TTC549 (cell line): ENCODE measurements around the gene GRPEL1.
A peak's percentile ranks its signal among the peaks of the same experiment; 100 is the strongest.
"Not testable (repeated sequence)": the region's sequence is repeated elsewhere in the genome, so short reads cannot be mapped to it uniquely, and the experiment has no call there.

Source experiments
- FAIRE-seq: peaks from 2 replicates; lab custom pipeline; 2012; peaks lifted over from hg19 to GRCh38; lab: Jason Lieb, UNC

GRPEL1 gene

DNA sequence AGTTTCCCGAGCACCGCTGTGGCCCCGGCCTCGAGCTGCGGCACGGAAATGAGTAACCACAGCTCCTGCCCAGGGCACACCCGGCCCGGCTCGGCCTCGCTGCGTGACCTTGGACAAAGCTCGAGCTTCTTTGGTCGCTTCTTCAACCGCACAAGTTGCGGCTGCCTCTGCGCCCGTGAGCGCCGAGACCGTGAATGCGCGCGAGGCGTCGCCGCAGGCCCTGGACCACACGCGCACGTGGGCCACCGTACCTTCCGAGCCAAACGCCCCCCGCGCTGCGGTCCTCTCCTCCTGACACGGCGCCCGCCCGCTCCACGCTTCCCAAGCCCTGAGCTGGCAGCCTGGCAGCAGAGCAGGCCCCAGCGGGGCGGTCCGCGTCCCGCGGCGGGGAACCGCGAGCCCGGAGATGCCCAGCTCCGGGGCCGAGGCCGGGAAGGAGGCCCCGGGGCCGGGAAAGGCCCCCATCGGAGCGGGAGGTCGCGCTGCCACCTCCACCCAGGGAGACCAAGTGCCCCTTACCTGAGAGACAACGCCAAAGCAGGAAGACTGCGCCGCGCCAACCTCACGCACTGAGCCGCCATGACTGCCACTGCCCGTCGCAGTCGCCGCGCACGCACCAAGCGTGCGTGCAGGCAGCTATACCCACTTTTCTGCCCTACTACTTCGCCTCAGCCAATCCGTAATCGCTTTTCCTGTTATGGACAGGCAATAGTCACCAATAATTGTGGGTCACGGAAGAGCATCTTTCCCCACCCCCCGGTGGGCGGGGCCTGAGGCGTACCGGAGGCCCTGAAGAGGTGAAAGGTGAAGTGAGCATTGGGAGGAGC is at the start of gene GRPEL1:
Gene GRPEL1 (minus strand): TSS at position 613 of the 827 bp plus-strand sequence. CDS start 32 bp downstream, at position 581.
- peak; percentile 91 for FAIRE-seq

DNA sequence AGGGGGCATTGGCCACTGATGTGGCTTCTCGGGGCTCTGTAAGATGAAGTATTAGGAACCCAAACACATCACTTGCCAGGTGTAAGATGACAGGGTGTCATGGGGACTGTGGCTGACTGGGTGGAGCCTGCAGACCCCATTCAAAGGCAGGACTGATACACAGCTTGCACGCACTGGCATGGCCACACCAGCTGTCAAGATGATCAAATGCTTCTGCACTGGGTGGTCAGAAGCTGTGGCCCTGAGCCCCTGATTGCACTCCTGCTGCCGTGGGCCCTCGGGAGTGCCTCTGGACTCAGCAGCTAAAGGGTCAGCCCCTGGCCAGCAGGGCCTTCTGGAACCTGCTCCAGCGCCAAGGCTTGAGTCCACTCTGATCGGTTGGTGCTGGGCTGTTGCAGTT is 48.8 kb upstream of the GRPEL1 start:
- FAIRE-seq = no peak

DNA sequence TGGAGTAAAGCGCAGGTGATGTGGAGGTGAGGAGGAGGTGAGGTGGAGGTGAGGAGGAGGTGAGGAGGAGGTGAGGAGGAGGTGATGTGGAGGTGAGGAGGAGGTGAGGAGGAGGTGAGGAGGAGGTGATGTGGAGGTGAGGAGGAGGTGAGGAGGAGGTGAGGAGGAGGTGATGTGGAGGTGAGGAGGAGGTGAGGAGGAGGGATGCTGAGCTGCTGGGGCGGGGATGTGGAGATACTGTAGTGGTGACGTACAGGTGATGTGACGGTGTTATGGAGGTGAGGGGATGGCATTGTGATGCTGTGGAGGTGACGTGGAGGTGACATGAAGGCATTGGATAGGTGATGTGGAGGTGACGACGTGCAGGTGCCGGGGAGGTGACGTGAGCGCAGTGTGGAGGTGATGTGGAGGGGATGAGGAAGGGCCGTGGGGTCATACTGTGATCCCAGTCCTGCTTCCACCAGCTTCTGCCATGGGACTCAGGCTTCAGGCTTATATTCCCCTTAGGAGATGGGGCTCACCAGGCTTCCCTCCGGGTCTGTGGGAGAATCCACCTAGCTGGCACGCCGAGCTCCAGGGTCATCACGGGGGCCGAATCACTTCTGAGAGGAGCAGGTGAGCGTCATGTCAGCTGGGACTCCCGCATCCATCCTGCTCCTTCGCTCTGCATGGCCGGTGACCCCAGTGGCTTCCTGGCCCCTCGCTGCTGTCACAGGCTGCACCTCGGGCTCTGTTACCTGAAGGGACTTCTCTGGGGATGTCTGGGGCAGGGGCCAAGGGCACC is 47.9 kb upstream of the GRPEL1 start:
- no peak for FAIRE-seq

DNA sequence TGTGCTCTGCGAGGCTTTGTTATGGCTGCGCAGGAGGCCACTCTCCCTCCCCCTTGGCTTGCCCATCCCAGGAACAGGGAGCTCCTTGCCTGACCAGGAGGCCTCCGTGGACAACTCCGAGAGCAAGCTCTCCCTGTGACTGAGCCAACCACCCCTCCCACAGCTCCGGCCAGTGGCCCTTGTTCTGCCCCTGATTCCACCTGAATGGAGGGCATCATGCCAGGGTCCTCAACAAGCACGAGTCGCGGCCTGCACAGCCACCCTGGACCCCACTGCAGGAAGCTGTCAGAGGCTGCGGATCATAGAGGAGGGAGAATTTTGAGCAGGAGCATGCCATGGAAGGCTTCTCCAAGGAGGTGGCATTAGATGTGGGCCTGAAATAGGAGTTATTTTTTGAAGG is 44.8 kb upstream of the GRPEL1 start:
- no peak for FAIRE-seq

DNA sequence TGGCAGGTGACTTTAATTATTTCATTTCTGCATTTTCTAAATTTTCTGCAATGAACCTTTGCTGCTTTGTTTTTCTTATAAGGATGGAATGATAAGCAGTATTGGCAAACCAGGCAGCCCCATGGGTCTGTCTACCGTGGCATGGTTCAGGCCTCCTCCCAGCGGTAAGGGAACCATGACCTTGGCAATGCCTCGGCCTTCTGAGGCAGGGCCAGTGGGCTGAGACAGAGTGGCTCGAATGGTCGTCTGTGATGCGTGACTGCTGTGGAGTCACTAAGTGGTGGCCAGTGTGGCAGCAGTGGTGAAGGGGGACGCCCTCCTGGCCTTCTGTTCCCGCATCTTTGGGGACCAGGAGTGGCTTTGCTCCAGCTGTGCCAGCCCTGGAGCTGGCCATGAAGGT is 43.6 kb upstream of the GRPEL1 start:
- no peak for FAIRE-seq

DNA sequence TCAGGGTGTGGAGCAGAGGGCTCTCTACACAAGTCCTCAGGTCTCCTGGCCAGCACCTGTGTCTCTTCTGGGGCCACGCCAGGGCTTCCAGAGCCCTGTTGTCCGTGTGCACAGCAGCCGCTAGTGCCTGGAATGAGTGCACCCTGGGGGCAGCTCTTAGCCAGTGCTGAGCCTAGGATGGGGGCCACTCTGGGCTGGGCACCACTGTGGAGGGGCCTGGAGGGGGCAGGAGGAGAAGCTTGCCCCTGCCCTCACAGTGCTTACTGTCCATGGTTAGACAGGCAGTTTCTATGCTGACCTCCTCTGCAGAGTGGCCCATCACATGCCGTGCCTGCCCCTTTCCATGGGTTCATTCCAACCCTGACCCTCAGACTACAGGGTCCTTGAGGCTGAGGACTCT is 42.7 kb upstream of the GRPEL1 start:
- FAIRE-seq = no peak

DNA sequence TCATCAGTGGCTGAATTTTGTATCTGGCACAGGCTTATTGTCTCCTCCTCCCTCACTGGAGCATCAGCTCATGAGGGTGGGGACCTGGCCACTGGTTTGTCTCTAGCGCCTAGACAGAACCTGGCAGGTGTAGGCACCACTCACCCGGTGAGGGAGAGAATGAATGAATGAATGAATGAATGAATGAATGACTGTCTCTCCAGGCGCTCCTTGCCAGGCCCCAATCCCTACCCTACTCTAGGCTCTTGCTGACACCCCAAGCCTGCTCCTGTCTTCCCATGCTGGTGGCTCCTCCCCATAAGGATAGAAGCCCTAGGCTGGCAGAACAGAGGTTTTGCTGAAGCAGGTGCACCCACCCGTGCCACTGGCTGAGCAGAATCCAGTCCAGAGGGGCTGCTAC is 41.3 kb upstream of the GRPEL1 start:
- FAIRE-seq = no peak

DNA sequence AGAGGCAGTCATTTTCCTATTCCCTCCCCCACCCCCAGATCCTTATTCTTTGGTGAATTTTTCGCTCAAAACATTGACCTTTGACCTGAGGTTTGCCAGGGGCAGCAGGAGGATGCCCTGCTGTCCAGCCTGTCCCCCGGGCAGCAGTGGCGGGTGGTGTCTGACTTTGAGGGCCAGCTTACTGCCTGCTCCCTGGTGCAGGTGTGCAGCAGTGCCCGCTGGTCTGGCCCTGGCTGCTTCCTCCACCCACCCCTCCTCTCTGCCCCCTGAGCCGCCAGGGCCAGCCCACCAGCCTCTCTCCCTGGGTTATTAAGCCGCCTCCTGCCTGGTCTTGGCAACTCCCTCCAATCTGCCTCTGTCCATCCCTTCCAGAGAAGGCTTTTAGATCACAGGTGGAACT is 40.8 kb upstream of the GRPEL1 start:
- FAIRE-seq = no peak

DNA sequence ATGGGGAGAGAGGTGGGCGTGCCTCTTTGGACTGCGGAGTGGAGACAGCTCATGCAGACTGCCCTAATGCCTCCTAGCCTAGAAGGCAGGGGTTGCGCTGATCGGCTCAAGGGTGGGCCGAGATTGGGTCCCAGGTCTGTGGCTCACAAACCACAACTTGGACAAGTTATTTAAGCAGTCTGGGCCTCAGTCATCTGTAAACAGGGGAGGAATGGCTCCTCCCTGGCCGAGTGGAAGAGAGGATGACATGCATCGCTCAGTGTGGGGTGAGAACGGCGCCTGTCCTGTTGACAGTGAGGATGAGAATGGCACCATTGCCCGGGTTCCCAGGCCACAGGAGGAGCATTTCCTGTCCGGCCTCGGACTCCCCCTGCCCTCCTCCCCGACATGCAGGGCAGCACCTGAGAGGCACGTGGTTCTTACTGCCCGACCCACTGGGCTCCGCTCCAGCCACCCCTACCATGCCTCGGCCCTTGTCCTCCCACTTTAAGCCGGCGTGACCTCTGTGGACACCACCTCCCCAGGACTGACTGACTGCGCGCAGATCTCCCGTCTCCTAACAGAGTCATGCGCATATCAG is 40.3 kb upstream of the GRPEL1 start:
- no peak for FAIRE-seq

- no peak for FAIRE-seq
Observed at GRCh38 chr4:7107166-7107905, 39.5 kb upstream of the GRPEL1 start.

DNA sequence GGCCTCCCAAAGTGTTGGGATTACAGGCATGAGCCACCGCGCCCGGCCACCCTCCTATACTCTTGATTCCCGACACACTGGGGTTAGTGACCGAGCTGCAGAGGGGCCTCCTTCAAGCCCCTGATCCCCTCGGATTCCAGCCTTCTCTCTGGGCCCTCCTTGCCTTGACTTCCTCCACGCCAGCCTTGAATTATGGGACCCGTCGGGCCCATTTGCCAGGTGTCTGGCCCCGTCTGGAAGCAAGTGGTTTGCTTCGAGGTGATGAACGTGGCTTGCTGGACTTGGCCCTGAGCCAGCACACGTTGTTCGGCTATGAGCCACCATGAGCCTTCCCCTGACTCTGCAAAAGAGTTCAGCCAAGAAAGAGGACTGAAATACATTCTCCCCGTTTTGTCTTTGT is 37.4 kb upstream of the GRPEL1 start:
- FAIRE-seq = no peak

GRCh38 chr4:7104366-7105031 is 36.6 kb upstream of the GRPEL1 start:
- no peak for FAIRE-seq

GRCh38 chr4:7103607-7104365 is 35.9 kb upstream of the GRPEL1 start:
- no peak for FAIRE-seq

GRCh38 chr4:7103031-7103606 is 35.3 kb upstream of the GRPEL1 start:
- no peak for FAIRE-seq

GRCh38 chr4:7102516-7102909 is 34.6 kb upstream of the GRPEL1 start:
- not testable (repeated sequence) for FAIRE-seq

- FAIRE-seq = no peak
Observed at GRCh38 chr4:7101692-7102515, 34.0 kb upstream of the GRPEL1 start.

DNA sequence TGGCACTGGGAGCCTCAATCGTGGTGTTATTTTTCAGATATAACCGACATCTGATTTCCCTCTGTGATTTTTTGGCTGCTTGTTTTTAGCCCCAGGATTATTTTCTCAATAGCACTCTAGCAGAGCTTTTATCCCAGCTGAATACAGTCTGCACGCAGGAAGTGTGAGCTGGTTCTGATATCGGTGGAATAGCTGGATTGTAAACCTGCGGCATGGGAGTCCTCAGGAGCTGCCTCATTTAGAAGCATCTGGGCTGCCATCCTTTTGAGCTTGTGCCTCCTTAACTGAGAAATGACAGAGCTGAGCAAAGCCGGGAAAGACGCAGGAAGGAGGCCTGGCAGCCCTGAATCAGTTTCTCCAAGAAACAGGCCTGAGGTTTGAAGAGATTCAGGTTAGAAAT is 28.4 kb upstream of the GRPEL1 start:
- no peak for FAIRE-seq

GRCh38 chr4:7095611-7096155 is 27.8 kb upstream of the GRPEL1 start:
- no peak for FAIRE-seq

DNA sequence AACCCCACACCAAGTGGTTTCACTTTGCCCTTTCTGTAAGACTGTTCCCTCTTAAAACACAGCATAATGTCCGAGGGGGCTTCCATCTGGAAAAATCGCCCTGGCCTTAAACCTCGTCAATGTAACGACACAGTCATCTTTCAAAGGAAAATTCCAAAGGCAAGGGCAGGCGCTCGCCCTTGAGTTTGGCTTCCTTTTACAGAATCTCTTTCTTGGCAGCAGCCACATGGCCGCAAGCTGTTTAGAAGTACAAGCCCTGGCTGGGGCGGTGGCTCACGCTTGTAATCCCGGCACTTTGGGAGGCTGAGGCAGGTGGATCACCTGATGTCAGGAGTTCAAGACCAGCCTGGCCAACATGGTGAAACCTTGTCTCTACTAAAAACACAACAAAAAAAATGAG is 27.1 kb upstream of the GRPEL1 start:
- FAIRE-seq = no peak

DNA sequence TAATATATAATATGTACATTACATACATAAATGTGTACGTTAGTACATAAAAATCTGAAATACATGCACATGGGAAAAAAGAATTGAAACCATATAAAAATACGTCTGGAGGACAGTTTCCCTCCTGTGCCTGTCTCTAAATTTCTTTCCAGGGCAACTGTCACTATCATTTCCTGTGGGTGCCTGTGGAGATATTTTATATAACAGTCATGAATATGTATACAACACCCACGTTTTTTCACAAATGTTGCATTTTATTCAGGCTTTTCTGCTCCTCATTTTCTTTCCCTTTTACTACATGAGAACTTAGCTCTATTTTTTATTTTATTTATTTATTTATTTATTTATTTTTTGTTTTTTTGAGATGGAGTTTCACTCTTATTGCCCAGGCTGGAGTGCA is 24.2 kb upstream of the GRPEL1 start:
- FAIRE-seq = no peak
